GM19025 (cell line): Measurements from ENCODE around the gene PBX1.

Experiments used
- ATAC-seq: cut with Tn5 transposase; IDR thresholded peaks from one replicate; pipeline ENCODE4 v1.9.1; 2021; ENCODE audit warnings: mild to moderate bottlenecking, low read depth, moderate library complexity; ENCODE audit not compliant: unreplicated experiment

The PBX1 gene

DNA sequence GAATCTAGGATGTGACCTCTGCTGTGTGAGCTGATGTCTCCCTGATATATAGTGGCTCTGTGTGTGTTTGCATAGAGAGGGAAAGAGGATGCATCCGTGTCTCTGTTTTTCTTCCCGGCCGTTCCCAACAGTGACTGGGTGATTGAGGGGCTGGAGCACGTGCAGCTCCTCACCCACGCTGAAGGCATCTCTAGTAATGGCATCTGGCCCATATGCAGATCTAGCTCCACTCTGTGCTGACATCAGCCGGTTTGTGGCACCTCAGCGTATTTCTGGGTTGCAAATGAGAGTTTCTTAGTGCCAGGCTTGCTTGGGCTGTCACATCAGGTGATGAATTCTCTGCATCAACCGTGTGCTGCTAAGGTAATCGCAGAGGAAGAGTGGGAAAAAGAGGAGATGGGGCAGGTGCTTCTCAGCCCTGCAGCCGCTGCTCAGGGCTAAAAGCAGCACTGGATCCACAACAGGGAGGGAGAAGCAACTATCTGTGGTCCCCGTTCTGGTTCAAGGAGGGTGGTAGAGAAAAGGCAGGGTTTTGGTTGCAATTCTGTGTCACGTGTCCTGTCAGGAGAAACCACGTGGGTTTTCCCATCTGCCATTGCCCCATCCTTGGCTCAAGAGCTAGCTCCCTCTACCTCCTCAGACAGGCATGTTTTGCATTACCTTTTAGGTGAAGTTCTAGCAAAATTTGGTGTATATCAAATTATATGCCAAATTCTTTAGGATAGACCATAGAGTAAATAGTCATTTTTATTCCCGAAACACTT, 282.9 kb downstream of the PBX1 start:
- no peak for ATAC-seq

DNA sequence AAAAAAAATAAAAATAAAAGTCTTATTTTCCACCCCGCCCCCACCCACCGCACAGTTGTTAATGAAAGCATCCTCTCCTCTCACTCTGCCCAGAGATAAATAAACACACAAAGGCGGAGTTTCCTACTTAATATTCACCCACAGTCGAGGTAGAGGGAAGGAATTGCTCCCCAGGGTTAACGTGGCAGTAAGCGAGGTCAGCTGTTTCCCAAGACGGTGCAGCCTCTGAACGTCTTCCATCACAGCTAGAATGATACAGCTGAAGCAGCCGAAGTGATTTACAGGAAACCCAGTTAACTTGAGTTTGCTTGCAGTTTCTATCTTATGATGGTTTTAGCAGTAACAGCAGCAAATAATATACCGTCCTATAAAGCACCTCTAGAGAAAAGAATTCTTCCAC, 283.9 kb downstream of the PBX1 start:
- no peak for ATAC-seq

- ATAC-seq = no peak
Observed at GRCh38 chr1:164843743-164844500, 284.9 kb downstream of the PBX1 start.

- ATAC-seq = no peak
Observed at GRCh38 chr1:164846731-164847691, 288.0 kb downstream of the PBX1 start.

- ATAC-seq = no peak
Observed at GRCh38 chr1:164853146-164853545, 294.2 kb downstream of the PBX1 start.

- no peak for ATAC-seq
Observed at GRCh38 chr1:164855716-164856329, 296.8 kb downstream of the PBX1 start.

GRCh38 chr1:164856381-164856780, 297.4 kb downstream of the PBX1 start:
- no peak for ATAC-seq

DNA sequence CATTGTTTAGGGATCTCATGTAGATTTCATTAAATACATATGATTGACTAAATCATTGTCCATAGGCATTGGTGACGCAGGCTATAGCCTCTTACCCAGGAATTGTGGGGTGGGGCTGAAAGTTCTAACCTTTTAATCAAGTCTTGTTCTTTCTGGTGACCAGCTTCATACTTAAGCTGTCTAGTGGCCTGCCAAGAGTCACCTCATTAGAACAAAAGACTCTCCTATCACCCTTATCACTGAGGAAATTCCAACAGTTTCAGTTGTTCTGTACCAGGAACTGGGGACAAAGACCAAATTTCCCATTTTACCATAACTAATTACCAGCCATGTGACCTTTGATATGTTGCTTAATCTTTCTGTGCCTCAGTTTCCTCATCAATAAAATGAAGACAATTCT, 298.5 kb downstream of the PBX1 start:
- ATAC-seq = no peak

DNA sequence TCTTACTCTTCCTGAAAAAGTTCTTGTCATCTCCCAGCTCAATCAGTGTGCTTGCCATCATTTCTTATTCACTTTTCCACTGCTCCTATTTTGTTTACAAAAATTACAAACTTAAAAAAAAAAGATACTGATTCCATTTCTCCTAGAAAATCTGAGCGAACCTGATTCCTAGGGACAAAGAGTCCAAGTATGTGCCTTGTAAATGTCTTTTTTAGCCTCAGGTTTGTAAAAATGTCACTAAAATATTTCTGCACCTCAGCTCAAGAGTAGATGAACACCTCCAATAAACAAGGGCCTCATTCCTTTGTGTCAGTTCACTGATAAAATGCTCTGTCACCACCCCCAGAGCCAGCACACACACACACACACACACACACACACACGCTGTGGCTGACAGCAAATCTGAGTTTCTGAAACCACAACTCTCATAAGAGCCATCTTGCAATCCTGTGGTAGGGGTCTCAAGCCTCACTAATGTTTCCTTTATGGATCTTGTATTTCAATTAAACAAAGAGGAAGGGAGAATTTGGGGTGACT, 299.2 kb downstream of the PBX1 start:
- no peak for ATAC-seq

DNA sequence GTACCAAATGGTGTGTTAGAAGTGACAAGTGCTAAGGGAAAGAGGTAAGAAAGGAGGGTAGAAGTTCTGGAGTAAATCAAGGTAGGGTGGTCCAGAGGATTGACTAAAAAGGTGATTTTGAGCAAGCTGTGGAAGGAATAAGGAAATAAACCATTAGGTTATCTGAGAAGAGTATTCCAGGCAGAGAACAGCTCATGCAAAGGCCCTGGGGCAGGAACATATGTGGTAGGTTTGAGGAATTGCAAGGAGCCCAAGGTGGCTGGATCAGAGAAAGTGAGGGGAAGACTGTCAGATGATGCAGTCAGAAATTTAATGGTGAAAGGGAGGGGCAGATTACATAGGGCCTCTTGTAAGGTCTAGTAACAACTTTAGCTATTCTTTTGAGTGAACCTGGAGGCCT, 302.6 kb downstream of the PBX1 start:
- no peak for ATAC-seq

DNA sequence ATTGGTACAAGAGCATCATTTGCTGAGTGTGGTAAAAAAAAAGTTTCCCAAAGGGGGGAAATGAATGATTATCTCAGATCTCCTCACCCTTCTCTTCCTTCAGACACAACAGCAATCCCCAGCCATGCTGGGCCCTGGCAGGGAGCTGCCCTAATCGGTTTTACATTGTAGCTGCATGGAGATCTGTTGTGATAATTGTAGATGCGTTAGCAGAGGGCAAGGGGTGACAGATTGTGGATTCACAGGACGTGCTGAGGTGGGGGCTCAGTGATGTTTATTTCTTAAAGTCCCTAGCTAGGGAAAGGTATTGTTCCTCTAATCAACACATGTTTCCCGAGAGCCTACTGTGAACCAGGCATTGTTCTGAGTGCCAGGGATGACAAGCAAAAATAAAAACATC, 304.1 kb downstream of the PBX1 start:
- no peak for ATAC-seq

DNA sequence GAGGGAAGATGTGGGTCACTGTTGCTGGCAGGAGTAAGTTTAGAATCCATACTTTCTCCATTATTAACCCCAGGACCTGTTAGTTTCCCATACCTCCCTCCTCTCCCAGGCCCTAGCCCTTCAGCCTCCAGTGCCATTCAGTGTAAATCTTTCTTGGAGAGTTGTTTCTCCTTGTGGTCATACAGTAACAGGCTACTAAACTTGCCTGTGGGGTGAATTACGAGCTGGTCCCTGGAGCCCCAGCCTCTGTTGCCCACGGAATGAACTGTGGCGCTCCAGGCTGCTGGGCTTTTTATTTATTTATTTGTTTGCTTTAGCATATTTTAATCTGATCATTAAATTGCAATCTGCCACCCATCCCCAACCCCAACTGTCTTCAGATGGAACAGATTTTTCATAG, 305.2 kb downstream of the PBX1 start:
- ATAC-seq = no peak

DNA sequence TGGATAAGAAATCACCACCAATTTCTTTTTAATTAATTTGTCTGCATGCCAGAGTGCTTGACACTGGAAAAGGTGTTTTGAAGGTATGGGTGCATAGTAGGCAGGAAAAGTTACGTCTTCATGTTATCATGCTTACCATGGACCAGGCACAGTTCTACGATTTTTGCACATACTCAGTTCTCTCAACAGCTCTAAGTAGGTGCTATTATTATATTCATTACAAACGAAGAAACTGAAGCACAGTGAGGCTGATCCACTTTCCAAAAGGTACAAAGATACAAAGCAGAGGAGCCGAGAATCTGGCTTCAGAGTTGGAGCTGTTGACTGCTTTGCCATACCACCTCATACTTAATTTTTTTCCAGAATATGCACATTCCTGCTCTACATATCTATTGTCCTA, 306.4 kb downstream of the PBX1 start:
- no peak for ATAC-seq

GRCh38 chr1:164867590-164867989, 308.6 kb downstream of the PBX1 start:
- ATAC-seq = no peak

GRCh38 chr1:164868990-164869389, 310.0 kb downstream of the PBX1 start:
- ATAC-seq = no peak

GRCh38 chr1:164875518-164875917, 316.5 kb downstream of the PBX1 start:
- ATAC-seq = no peak

DNA sequence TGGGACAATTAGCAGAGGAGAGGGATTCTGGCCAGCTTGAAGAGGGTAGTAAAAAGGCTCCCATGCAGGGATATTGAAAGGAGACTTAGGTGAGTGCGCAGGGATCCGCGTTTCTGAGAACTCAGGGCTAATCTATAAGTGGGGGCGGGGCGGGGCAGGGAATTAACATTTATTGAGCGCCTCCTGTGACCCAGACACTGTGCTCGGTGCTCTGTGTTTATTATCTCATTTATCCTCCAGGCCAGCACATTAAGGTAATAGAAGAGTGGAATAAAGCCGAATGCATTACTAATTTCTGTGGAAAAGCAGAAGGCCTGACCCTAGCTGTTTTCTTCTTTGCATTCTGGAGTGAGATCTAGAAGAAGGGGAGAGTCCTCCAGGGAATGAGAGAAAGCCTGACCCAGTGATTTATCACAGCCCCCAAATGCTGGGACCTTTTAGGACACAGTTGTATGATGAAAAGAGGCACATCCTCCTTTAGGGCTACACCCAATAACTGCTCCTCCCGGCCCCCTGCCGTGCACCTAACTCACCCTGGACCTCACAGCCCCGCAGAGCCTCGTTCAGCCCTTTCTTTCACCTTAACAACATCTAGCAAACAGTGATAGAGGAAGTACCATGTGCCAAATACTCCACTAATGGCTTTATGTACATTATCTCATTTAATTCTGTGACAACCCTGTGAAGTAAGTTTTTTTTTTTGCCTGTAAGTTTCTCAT, 317.6 kb downstream of the PBX1 start:
- ATAC-seq = no peak

DNA sequence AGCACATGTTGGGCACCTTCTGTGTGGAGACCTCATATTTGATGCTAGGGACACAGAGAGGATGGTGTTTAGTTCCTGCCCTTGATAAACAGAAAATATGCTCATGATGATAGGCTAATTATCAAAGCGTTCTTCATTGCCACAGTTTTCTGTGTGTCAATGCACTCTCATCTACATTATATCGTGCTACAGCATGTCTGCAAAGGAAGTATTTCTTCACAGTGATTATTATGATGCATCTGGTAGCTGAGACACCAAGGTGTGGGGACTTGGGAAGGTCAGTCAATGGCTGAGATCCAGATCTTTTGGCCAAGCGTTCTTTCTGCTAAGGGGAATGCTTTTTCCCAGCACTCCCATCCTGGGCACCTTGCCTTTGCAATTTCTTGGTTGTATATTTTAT, 321.2 kb downstream of the PBX1 start:
- no peak for ATAC-seq

GRCh38 chr1:164880644-164881043, 321.7 kb downstream of the PBX1 start:
- no peak for ATAC-seq

GRCh38 chr1:164885311-164885710, 326.3 kb downstream of the PBX1 start:
- ATAC-seq = no peak
